Prostate gland (tissue), 2 donors: ENCODE measurements around the gene ARHGAP31. TPM values are rescaled to one million over a fixed set of nuclear protein-coding genes. Genes with fewer than 3 reads are reported as not detected.

Experiments
- DNase-seq: peaks from one replicate; pipeline ENCODE4 v3.0.0-alpha.2; 2019; ENCODE audit warnings: low spot score
- H3K27ac ChIP-seq, 2 donors: fragments of 200-600 bp; sonication (generic); 2 replicates each; pipeline ENCODE4 v1.5.1; 2017 to 2019
- H3K27me3 ChIP-seq: fragments of 200-600 bp; sonication (generic); replicated peaks from 2 replicates; pipeline ENCODE4 v1.5.1; 2019; ENCODE audit not compliant: insufficient read depth
- H3K36me3 ChIP-seq, 2 donors: fragments of 200-600 bp; sonication (generic); 1 replicate in 1 of 2; 2 replicates in 1 of 2; pipeline versions ENCODE4 v1.5.1 to v1.8.1; 2017 to 2019
- H3K4me1 ChIP-seq: fragments of 200-600 bp; sonication (generic); replicated peaks from 2 replicates; pipeline ENCODE4 v1.5.1; 2019
- H3K4me3 ChIP-seq, 2 donors: fragments of 200-600 bp; sonication (generic); 2 replicates each; pipeline ENCODE4 v1.5.1; 2017 to 2019
- H3K9me3 ChIP-seq: fragments of 200-600 bp; sonication (generic); 2 replicates; pipeline ENCODE4 v1.5.1; 2017
- POLR2A ChIP-seq: fragments of 450-650 bp; IDR thresholded peaks from one replicate; pipeline ENCODE4 v1.6.1; 2016; ENCODE audit warnings: antibody characterized with exemption, mild to moderate bottlenecking
- POLR2AphosphoS5 ChIP-seq: sonication (generic); formaldehyde crosslinking; IDR thresholded peaks from one replicate; pipeline ENCODE4 v1.6.1; 2017; ENCODE audit warnings: antibody characterized with exemption
- WGBS: methylation state at CpG from one replicate; pipeline ENCODE4 v1.1.5; 2018; 5-methylcytosine and 5-hydroxymethylcytosine counted together
- intact Hi-C: fragments of 100-400 bp; cut with DNase I; formaldehyde crosslinking; loops from one replicate; pipeline ENCODE4 v1.14.2; 2022
- total RNA-seq, 2 donors: library from RNA; depleted of rRNA; stranded (reverse); fragments of >200 nt; gene quantifications; one replicate each; pipeline ENCODE4 v1.1.0, GENCODE V29; 2016
- TF ChIP-seq, protein P1 (sequence below), 4 experiments: fragments of 200-600 bp in 2 of 4; fragments of 450-650 bp in 2 of 4; sonication (generic) in 2 of 4; IDR thresholded peaks; 1 replicate in 3 of 4; 2 replicates in 1 of 4; pipeline ENCODE4 v1.5.1; 2016 to 2019; ENCODE audit warnings: antibody characterized with exemption in 4 of 4, mild to moderate bottlenecking in 2 of 4, moderate library complexity in 2 of 4

The ARHGAP31 gene
- total RNA-seq, 2 donors from 2014 or later = 6.5 to 10.7 TPM

DNA sequence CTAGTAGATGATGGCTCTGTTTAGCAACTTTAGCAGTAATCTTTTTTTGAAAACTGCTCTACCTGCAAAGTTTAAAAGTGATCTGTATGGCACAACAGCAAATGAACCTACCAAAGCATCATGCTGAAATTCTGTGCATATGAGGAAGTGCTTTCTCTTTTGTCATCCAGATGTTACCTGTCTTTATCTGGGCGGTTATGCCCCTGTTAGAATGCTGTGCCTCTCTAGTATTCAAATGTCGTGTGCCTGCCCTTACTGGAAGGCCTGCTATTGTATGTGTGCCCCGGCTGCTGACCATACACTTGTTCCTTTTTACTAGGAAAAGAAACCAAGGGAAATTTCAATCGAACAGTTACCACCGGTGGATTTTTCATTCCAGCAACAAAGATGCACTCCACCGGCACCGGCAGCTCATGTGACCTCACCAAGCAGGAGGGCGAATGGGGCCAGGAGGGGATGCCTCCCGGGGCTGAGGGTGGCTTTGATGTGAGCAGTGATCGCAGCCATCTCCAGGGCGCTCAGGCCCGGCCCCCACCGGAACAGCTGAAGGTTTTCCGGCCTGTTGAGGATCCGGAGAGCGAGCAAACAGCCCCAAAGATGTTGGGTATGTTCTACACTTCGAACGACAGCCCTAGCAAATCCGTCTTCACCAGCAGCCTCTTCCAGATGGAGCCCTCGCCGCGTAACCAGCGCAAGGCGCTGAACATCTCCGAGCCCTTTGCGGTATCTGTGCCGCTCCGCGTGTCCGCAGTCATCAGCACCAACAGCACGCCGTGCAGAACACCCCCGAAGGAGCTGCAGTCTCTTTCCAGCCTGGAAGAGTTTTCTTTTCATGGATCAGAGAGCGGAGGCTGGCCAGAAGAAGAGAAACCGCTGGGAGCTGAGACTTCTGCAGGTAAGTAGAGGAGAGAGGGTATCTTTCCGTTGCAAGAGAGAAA, 107.6 kb downstream of the ARHGAP31 start:
- H3K27ac ChIP-seq = no peak overlapping the region
- no peaks in the 10 kb centered on the region for H3K9me3 ChIP-seq
- H3K36me3 ChIP-seq = no peaks in the 10 kb centered on the region
- 88% methylated on average over 36 of the region's 36 CpGs for WGBS
- TF ChIP-seq, protein P1, sequence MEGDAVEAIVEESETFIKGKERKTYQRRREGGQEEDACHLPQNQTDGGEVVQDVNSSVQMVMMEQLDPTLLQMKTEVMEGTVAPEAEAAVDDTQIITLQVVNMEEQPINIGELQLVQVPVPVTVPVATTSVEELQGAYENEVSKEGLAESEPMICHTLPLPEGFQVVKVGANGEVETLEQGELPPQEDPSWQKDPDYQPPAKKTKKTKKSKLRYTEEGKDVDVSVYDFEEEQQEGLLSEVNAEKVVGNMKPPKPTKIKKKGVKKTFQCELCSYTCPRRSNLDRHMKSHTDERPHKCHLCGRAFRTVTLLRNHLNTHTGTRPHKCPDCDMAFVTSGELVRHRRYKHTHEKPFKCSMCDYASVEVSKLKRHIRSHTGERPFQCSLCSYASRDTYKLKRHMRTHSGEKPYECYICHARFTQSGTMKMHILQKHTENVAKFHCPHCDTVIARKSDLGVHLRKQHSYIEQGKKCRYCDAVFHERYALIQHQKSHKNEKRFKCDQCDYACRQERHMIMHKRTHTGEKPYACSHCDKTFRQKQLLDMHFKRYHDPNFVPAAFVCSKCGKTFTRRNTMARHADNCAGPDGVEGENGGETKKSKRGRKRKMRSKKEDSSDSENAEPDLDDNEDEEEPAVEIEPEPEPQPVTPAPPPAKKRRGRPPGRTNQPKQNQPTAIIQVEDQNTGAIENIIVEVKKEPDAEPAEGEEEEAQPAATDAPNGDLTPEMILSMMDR (IDR thresholded peaks at IDR 0.05) = no peak
- TF ChIP-seq POLR2A (no peak), POLR2AphosphoS5 (no peak)
- H3K27me3 ChIP-seq = no peaks in the 10 kb centered on the region
- intact Hi-C loops = no loop called here
- no peaks in the 10 kb centered on the region for H3K4me1 ChIP-seq
- DNase-seq = no peak
- no peak overlapping the region for H3K4me3 ChIP-seq

DNA sequence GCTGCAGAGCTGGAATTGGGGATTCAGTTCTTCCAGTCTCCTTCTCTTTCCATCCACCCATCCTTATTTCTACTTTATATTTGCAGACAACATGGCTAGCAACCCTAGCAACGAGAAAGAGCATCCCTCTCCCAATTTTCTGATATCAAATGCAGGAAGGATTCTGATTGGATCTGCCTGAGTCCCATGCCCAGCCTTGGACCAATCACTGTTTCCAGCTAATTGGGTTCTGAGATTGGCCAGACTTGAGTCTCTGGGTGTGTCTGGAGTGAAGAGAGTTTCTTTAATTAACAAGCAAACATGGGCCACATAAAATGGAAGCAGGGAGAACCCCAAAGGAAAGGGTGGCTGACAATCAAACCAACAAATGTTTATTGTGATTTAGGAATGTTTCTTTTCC, 108.6 kb downstream of the ARHGAP31 start:
- intact Hi-C loops = no loop called here
- Histone ChIP-seq H3K9me3 (no peaks in the 10 kb centered on the region), H3K27me3 (no peaks in the 10 kb centered on the region), H3K4me1 (no peaks in the 10 kb centered on the region), H3K4me3 (no peak overlapping the region), H3K36me3 (no peaks in the 10 kb centered on the region), H3K27ac (no peak overlapping the region)
- DNase-seq = no peak
- WGBS = 97% methylated on average over 1 of the region's 1 CpG
- no peak for TF ChIP-seq POLR2A
- no peak for TF ChIP-seq POLR2AphosphoS5
- TF ChIP-seq, protein P1 (IDR thresholded peaks at IDR 0.05) = no peak

DNA sequence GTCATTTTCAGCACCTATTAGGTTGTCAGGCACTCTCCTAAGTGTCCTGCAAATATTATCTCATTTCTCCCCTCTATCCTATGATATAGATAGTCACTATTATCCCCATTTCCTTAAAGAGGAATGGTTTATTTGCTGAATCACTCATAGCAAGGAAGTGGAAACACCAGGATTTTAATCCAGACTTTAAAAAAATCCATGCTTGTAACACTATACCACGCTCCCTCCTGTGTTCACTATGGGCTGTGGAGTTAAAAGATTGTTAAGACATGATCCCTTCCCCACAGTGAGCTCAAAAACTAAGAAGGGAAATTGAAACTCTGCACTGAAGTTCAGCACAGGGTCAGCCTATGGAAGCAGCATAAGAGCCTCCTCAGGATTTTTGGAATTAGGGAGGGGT, 109.0 kb downstream of the ARHGAP31 start:
- intact Hi-C loops = no loop called here
- H3K9me3 ChIP-seq = no peaks in the 10 kb centered on the region
- H3K4me3 ChIP-seq = no peak overlapping the region
- H3K27me3 ChIP-seq = no peaks in the 10 kb centered on the region
- H3K36me3 ChIP-seq = no peaks in the 10 kb centered on the region
- DNase-seq = no peak
- 83% methylated on average over 1 of the region's 1 CpG for WGBS
- TF ChIP-seq, protein P1 (IDR thresholded peaks at IDR 0.05) = no peak
- no peaks in the 10 kb centered on the region for H3K4me1 ChIP-seq
- no peak overlapping the region for H3K27ac ChIP-seq

DNA sequence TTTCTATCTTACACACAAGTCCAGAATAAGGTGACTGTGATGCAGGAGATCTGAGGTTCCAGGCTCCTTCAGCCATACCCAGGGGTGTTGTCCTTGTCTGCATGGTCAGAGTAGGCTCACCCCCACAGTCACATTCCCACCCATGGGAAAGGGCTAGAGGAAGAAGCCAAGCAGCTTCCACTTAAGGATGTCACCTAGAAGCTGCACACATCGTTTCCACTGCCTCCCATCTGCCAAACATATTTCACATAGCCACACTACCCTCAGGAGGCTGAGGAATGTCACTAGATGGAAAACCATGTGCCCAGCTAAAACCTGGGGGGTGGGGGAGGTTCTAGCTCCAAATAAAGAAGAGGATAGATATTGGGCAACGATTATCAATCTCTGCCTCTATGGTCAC, 111.1 kb downstream of the ARHGAP31 start:
- H3K4me3 ChIP-seq = no peak overlapping the region

More for the DNA sequence above, 111.1 kb downstream of the ARHGAP31 start:
- no peak for DNase-seq
- no peaks in the 10 kb centered on the region for H3K4me1 ChIP-seq
- 82% methylated on average over 2 of the region's 2 CpGs for WGBS
- H3K27ac ChIP-seq = no peak overlapping the region
- no peaks in the 10 kb centered on the region for H3K36me3 ChIP-seq
- intact Hi-C loops = no loop called here
- no peaks in the 10 kb centered on the region for H3K9me3 ChIP-seq
- TF ChIP-seq, protein P1 (IDR thresholded peaks at IDR 0.05) = no peak
- TF ChIP-seq POLR2A (no peak), POLR2AphosphoS5 (no peak)
- no peaks in the 10 kb centered on the region for H3K27me3 ChIP-seq
